ENCODE data around the gene CCL5. TPM values are rescaled to one million over a fixed set of nuclear protein-coding genes. Genes with fewer than 3 reads are reported as not detected.

Gene CCL5
- total RNA-seq, 1 experiment from 2014 or later = 0.17 TPM

DNA sequence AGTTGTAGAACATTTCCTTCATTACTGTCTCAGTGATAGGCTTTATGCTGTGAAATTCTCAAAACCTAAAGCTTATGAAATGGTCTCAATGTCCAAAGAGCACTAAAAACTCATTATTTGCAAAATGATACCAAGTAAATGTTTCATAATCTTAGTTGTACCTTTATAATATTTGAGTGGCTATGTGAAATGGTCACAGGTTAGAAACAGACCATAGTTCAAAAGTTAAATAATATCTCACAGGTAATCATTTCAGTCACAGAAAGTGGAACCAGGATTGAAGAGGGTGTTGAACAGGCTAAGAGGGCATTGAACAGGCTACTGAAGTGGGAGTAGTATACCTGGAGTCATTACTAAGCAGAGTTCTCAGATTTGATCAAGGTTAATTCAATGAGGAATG is 47.6 kb upstream of the CCL5 start (continued):
- TF ChIP-seq, protein P1, sequence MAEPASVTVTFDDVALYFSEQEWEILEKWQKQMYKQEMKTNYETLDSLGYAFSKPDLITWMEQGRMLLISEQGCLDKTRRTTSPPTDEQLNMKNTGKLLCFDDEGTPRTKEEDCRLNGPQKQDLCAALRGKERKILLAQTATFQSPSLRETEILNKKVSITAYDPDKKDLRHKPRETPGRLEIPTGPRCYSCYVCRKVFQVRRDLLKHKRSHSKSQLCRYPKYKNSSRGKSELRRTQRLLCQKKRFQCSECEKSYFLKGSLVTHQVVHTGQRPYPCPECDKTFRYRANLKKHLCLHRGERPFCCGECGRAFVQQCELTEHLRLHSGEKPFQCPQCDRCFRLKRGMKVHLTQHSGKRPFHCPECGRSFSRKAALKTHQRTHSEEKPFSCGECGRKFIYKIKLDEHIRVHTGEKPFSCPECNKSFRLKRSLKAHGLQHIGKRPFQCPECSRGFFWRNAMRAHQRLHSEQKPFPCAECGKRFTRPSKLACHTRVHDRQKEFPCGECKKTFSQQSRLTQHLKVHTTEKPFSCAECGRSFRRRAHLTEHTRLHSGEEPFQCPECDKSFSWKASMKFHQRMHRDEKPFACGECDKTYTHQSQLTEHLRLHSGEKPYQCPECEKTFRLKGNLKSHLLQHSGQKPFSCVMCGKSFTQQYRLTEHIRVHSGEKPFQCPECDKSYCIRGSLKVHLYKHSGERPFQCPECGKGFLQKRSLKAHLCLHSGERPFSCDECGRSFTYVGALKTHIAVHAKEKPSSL (CRISPR knock-in tag; conservative IDR thresholded peaks at IDR 0.05) = no peak

DNA sequence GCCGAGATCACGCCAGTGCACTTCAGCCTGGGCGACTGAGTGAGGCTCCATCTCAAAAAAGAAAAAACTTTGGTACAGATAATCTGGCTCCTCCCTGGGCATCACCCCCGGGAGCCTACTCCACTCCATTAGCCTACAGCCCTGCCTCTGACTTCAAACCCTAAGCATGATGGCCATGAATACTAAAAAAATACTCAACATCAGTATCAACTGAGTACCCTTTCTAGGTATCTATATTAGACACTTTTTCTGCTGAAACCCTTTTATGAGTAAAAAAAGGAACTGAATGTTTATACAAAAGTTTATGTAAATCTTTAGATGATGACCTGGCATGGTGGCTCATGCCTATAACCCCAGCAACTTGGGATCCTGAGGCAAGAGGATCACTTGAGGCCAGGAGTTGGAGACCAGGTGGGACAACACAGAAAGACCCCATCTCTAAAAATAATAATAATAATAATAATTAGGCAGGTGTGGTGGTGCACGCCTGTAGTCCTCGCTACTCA is 43.5 kb upstream of the CCL5 start:
- Mint-ChIP-seq H3K36me3 (peaks cover 4% of the 10 kb centered on the region), H3K9me3 (no peaks in the 10 kb centered on the region), H3K4me3 (no peak overlapping the region), H3K27ac (no peak overlapping the region), H3K27me3 (ENCODE audit: low read depth) (no peaks in the 10 kb centered on the region), H3K4me1 (0 out of 2 replicates have a peak, but pooled peaks cover 3% of the 10 kb centered on the region)
- DNase-seq (ENCODE audit: low spot score) (no peak), ATAC-seq (no peak)
- POLR2A ChIA-PET = no interaction called here
- CTCF ChIA-PET = no interaction called here
- TF ChIP-seq SMAD4 (CRISPR knock-in tag; IDR thresholded peaks at IDR 0.05) (no peak), ZNF263 (CRISPR knock-in tag; IDR thresholded peaks at IDR 0.05; ENCODE audit: low read depth) (no peak), SOX15 (CRISPR knock-in tag; IDR thresholded peaks at IDR 0.05) (no peak), ZNF121 (CRISPR knock-in tag; IDR thresholded peaks at IDR 0.05) (no peak), IRF2 (CRISPR knock-in tag; IDR thresholded peaks at IDR 0.05; ENCODE audit: borderline replicate concordance, low read depth) (no peak), GRHL2 (CRISPR knock-in tag; IDR thresholded peaks at IDR 0.05; ENCODE audit: insufficient replicate concordance, severe bottlenecking) (no peak), JUN (CRISPR knock-in tag; IDR thresholded peaks at IDR 0.05) (no peak), ETV6 (CRISPR knock-in tag; IDR thresholded peaks at IDR 0.05) (no peak), EMX1 (CRISPR knock-in tag; IDR thresholded peaks at IDR 0.05) (no peak), NR2C2 (CRISPR knock-in tag; IDR thresholded peaks at IDR 0.05) (no peak)
- TF ChIP-seq, protein P2, sequence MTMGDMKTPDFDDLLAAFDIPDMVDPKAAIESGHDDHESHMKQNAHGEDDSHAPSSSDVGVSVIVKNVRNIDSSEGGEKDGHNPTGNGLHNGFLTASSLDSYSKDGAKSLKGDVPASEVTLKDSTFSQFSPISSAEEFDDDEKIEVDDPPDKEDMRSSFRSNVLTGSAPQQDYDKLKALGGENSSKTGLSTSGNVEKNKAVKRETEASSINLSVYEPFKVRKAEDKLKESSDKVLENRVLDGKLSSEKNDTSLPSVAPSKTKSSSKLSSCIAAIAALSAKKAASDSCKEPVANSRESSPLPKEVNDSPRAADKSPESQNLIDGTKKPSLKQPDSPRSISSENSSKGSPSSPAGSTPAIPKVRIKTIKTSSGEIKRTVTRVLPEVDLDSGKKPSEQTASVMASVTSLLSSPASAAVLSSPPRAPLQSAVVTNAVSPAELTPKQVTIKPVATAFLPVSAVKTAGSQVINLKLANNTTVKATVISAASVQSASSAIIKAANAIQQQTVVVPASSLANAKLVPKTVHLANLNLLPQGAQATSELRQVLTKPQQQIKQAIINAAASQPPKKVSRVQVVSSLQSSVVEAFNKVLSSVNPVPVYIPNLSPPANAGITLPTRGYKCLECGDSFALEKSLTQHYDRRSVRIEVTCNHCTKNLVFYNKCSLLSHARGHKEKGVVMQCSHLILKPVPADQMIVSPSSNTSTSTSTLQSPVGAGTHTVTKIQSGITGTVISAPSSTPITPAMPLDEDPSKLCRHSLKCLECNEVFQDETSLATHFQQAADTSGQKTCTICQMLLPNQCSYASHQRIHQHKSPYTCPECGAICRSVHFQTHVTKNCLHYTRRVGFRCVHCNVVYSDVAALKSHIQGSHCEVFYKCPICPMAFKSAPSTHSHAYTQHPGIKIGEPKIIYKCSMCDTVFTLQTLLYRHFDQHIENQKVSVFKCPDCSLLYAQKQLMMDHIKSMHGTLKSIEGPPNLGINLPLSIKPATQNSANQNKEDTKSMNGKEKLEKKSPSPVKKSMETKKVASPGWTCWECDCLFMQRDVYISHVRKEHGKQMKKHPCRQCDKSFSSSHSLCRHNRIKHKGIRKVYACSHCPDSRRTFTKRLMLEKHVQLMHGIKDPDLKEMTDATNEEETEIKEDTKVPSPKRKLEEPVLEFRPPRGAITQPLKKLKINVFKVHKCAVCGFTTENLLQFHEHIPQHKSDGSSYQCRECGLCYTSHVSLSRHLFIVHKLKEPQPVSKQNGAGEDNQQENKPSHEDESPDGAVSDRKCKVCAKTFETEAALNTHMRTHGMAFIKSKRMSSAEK (CRISPR knock-in tag; IDR thresholded peaks at IDR 0.05; ENCODE audit: borderline replicate concordance) = no peak
- TF ChIP-seq, protein P3, sequence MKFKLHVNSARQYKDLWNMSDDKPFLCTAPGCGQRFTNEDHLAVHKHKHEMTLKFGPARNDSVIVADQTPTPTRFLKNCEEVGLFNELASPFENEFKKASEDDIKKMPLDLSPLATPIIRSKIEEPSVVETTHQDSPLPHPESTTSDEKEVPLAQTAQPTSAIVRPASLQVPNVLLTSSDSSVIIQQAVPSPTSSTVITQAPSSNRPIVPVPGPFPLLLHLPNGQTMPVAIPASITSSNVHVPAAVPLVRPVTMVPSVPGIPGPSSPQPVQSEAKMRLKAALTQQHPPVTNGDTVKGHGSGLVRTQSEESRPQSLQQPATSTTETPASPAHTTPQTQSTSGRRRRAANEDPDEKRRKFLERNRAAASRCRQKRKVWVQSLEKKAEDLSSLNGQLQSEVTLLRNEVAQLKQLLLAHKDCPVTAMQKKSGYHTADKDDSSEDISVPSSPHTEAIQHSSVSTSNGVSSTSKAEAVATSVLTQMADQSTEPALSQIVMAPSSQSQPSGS (CRISPR knock-in tag; IDR thresholded peaks at IDR 0.05; ENCODE audit: borderline replicate concordance, low read depth) = no peak
- TF ChIP-seq, protein P4, sequence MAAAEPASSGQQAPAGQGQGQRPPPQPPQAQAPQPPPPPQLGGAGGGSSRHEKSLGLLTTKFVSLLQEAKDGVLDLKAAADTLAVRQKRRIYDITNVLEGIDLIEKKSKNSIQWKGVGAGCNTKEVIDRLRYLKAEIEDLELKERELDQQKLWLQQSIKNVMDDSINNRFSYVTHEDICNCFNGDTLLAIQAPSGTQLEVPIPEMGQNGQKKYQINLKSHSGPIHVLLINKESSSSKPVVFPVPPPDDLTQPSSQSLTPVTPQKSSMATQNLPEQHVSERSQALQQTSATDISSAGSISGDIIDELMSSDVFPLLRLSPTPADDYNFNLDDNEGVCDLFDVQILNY (CRISPR knock-in tag; IDR thresholded peaks at IDR 0.05) = no peak
- TF ChIP-seq, protein P5, sequence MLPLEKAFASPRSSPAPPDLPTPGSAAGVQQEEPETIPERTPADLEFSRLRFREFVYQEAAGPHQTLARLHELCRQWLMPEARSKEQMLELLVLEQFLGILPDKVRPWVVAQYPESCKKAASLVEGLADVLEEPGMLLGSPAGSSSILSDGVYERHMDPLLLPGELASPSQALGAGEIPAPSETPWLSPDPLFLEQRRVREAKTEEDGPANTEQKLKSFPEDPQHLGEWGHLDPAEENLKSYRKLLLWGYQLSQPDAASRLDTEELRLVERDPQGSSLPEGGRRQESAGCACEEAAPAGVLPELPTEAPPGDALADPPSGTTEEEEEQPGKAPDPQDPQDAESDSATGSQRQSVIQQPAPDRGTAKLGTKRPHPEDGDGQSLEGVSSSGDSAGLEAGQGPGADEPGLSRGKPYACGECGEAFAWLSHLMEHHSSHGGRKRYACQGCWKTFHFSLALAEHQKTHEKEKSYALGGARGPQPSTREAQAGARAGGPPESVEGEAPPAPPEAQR (CRISPR knock-in tag; IDR thresholded peaks at IDR 0.05) = no peak
- TF ChIP-seq, protein P6, sequence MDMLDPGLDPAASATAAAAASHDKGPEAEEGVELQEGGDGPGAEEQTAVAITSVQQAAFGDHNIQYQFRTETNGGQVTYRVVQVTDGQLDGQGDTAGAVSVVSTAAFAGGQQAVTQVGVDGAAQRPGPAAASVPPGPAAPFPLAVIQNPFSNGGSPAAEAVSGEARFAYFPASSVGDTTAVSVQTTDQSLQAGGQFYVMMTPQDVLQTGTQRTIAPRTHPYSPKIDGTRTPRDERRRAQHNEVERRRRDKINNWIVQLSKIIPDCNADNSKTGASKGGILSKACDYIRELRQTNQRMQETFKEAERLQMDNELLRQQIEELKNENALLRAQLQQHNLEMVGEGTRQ (CRISPR knock-in tag; IDR thresholded peaks at IDR 0.05) = no peak
- TF ChIP-seq, protein P7, sequence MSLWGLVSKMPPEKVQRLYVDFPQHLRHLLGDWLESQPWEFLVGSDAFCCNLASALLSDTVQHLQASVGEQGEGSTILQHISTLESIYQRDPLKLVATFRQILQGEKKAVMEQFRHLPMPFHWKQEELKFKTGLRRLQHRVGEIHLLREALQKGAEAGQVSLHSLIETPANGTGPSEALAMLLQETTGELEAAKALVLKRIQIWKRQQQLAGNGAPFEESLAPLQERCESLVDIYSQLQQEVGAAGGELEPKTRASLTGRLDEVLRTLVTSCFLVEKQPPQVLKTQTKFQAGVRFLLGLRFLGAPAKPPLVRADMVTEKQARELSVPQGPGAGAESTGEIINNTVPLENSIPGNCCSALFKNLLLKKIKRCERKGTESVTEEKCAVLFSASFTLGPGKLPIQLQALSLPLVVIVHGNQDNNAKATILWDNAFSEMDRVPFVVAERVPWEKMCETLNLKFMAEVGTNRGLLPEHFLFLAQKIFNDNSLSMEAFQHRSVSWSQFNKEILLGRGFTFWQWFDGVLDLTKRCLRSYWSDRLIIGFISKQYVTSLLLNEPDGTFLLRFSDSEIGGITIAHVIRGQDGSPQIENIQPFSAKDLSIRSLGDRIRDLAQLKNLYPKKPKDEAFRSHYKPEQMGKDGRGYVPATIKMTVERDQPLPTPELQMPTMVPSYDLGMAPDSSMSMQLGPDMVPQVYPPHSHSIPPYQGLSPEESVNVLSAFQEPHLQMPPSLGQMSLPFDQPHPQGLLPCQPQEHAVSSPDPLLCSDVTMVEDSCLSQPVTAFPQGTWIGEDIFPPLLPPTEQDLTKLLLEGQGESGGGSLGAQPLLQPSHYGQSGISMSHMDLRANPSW (CRISPR knock-in tag; conservative IDR thresholded peaks at IDR 0.05; ENCODE audit: low read depth) = no peak
- TF ChIP-seq, protein P8, sequence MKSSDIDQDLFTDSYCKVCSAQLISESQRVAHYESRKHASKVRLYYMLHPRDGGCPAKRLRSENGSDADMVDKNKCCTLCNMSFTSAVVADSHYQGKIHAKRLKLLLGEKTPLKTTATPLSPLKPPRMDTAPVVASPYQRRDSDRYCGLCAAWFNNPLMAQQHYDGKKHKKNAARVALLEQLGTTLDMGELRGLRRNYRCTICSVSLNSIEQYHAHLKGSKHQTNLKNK (CRISPR knock-in tag; IDR thresholded peaks at IDR 0.05) = no peak
- TF ChIP-seq, protein P9, sequence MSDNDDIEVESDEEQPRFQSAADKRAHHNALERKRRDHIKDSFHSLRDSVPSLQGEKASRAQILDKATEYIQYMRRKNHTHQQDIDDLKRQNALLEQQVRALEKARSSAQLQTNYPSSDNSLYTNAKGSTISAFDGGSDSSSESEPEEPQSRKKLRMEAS (CRISPR knock-in tag; IDR thresholded peaks at IDR 0.05) = no peak
- TF ChIP-seq, protein P10, sequence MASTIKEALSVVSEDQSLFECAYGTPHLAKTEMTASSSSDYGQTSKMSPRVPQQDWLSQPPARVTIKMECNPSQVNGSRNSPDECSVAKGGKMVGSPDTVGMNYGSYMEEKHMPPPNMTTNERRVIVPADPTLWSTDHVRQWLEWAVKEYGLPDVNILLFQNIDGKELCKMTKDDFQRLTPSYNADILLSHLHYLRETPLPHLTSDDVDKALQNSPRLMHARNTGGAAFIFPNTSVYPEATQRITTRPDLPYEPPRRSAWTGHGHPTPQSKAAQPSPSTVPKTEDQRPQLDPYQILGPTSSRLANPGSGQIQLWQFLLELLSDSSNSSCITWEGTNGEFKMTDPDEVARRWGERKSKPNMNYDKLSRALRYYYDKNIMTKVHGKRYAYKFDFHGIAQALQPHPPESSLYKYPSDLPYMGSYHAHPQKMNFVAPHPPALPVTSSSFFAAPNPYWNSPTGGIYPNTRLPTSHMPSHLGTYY (CRISPR knock-in tag; IDR thresholded peaks at IDR 0.05) = no peak
